Measurements from ENCODE around the gene SEMA3B. TPM values are rescaled to one million over a fixed set of nuclear protein-coding genes. Genes with fewer than 3 reads are reported as not detected.

Gene SEMA3B
- polyA plus RNA-seq, 3 donors = 0.56 TPM; not detected in 2

DNA sequence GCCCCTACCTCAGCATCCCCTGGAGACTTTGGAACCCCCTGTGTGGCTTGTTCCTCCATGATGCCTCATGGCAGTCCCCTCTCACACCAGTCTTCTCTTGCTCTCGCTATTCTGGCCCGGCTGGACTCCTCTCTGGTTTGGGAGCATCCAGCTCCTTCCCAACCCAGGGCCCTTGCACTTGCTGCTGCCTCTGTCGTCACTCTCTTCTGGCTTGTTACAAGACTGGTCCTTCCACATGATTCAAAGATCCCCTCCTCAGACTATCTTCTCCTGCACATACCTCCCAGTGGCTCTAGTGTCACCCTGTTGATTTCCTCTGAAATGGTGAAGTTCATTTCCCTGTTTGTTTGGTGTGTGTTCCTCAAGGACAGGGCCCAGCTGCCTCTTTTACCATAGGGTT lies 39.5 kb upstream of the SEMA3B start:
- Histone ChIP-seq H3K9ac (ENCODE audit: insufficient read depth, low read length, poor library complexity, severe bottlenecking) (peak overlapping the region; percentile 44), H3K27ac (ENCODE audit: low read depth in 1 of 2, low read length in 2 of 2) (peak overlapping the region; percentile 55 to 88), H2AFZ (ENCODE audit: insufficient read depth, low read depth, low read length, poor library complexity, severe bottlenecking) (peak overlapping the region; percentile 72), H3K27me3 (ENCODE audit: control insufficient read depth in 2 of 2, insufficient read depth in 2 of 2, low read length in 2 of 2) (peaks cover 0 to 8% of the 10 kb centered on the region in 2 donors), H3K4me3 (replicated peaks in 1 of 3; ENCODE audit: low read depth in 2 of 3, low read length in 3 of 3) (peak overlapping the region in 1 of 3 experiments; percentile 71), H3K36me3 (replicated peaks in 1 of 2; ENCODE audit: control insufficient read depth in 1 of 2, insufficient read depth in 2 of 2, low read length in 2 of 2) (no peaks in the 10 kb centered on the region), H3K4me2 (replicated peaks; ENCODE audit: extremely low read depth, low read length, poor library complexity, severe bottlenecking) (peak overlapping the region; percentile 78), H3K79me2 (ENCODE audit: insufficient read depth, low read length) (peaks cover 70% of the 10 kb centered on the region), H3K9me3 (replicated peaks in 1 of 2; ENCODE audit: control insufficient read depth in 1 of 2, insufficient read depth in 1 of 2, low read length in 2 of 2) (no peaks in the 10 kb centered on the region), H3K4me1 (ENCODE audit: control insufficient read depth in 1 of 2, insufficient read depth in 2 of 2, low read length in 2 of 2) (peaks cover 82 to 86% of the 10 kb centered on the region in 2 donors), H4K20me1 (ENCODE audit: insufficient read depth, low read length) (no peaks in the 10 kb centered on the region)
- WGBS (ENCODE audit: insufficient coverage) = 100% methylated on average over 2 of the region's 3 CpGs
- no peak overlapping the region for H3K4me3 Mint-ChIP-seq
- intact Hi-C loops (cut with micrococcal nuclease) = loop anchor here in 1 of 2 donors (10.0 kb wide), 1 partner anchor 1185 kb away; no protein-coding TSS in a partner anchor
- TF ChIP-seq, protein P1, sequence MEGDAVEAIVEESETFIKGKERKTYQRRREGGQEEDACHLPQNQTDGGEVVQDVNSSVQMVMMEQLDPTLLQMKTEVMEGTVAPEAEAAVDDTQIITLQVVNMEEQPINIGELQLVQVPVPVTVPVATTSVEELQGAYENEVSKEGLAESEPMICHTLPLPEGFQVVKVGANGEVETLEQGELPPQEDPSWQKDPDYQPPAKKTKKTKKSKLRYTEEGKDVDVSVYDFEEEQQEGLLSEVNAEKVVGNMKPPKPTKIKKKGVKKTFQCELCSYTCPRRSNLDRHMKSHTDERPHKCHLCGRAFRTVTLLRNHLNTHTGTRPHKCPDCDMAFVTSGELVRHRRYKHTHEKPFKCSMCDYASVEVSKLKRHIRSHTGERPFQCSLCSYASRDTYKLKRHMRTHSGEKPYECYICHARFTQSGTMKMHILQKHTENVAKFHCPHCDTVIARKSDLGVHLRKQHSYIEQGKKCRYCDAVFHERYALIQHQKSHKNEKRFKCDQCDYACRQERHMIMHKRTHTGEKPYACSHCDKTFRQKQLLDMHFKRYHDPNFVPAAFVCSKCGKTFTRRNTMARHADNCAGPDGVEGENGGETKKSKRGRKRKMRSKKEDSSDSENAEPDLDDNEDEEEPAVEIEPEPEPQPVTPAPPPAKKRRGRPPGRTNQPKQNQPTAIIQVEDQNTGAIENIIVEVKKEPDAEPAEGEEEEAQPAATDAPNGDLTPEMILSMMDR (IDR thresholded peaks at IDR 0.05) = no peak
- H3K9me3 Mint-ChIP-seq = peaks cover 0 to 2% (median 0%) of the 10 kb centered on the region in 7 donors
- H3K4me1 Mint-ChIP-seq = peaks cover 79% of the 10 kb centered on the region
- no peaks in the 10 kb centered on the region for H3K36me3 Mint-ChIP-seq
- peak overlapping the region; percentile 81 to 95 (median 93) for H3K27ac Mint-ChIP-seq
- no peak for DNase-seq
- H3K27me3 Mint-ChIP-seq (ENCODE audit: low read depth in 3 of 3) = peaks cover 14 to 21% (median 19%) of the 10 kb centered on the region in 3 donors

DNA sequence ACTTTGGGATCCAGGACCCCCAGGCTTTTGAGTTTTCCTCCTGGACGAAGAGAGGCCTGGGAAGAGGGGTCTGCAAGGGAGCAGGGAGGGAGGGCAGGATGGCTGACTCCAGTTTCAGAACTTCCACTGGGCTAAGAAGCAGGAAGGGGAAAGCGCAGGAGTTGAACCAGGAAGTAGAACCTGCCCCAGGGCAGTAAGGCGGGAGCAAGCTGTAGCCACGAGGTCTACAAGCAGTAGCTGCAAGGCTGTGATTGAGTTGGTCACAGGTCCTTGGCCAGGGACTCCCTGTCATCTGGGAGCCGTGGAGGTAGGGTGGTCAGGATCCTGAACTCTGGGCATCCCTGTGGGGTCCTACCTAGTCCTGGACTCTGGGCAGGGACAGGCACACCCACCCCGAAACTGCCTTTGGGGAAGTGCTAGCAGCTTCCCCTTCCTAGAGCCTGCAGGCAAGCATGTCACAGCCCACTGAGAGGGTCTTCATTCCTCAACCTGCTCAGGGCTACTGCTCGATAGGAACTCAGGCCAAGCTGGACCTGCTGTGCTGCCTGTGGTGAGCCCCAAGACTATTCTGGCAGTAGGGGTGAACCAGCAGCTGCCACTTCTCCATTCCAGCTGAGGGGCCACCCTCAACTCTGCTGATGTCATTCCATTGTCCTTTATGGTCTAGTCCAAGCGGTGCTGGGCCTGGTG lies 38.7 kb upstream of the SEMA3B start:
- peak in 2 of 3 donors; percentile 61 to 63 for DNase-seq
- H4K20me1 ChIP-seq (ENCODE audit: insufficient read depth, low read length) = no peaks in the 10 kb centered on the region
- Mint-ChIP-seq H3K36me3 (no peaks in the 10 kb centered on the region), H3K4me1 (peaks cover 86% of the 10 kb centered on the region), H3K27me3 (ENCODE audit: low read depth in 3 of 3) (peaks cover 12 to 15% (median 14%) of the 10 kb centered on the region in 3 donors), H3K9me3 (peaks cover 0 to 2% (median 0%) of the 10 kb centered on the region in 7 donors), H3K27ac (peak overlapping the region; percentile 81 to 95 (median 93)), H3K4me3 (peak overlapping the region; percentile 51 to 78)
- no peaks in the 10 kb centered on the region for H3K9me3 ChIP-seq (replicated peaks in 1 of 2; ENCODE audit: control insufficient read depth in 1 of 2, insufficient read depth in 1 of 2, low read length in 2 of 2)
- peak overlapping the region; percentile 55 to 88 for H3K27ac ChIP-seq (ENCODE audit: low read depth in 1 of 2, low read length in 2 of 2)
- intact Hi-C loops (cut with micrococcal nuclease) = no loop called here
- peak overlapping the region; percentile 44 for H3K9ac ChIP-seq (ENCODE audit: insufficient read depth, low read length, poor library complexity, severe bottlenecking)
- TF ChIP-seq, protein P1 (IDR thresholded peaks at IDR 0.05) = no peak
- H2AFZ ChIP-seq (ENCODE audit: insufficient read depth, low read depth, low read length, poor library complexity, severe bottlenecking) = peak overlapping the region; percentile 72
- H3K4me1 ChIP-seq (ENCODE audit: control insufficient read depth in 1 of 2, insufficient read depth in 2 of 2, low read length in 2 of 2) = peaks cover 90 to 94% of the 10 kb centered on the region in 2 donors
- H3K27me3 ChIP-seq (ENCODE audit: control insufficient read depth in 2 of 2, insufficient read depth in 2 of 2, low read length in 2 of 2) = peaks cover 0 to 8% of the 10 kb centered on the region in 2 donors
- 23% methylated on average over 6 of the region's 8 CpGs for WGBS (ENCODE audit: insufficient coverage)
- H3K36me3 ChIP-seq (replicated peaks in 1 of 2; ENCODE audit: control insufficient read depth in 1 of 2, insufficient read depth in 2 of 2, low read length in 2 of 2) = no peaks in the 10 kb centered on the region
- H3K4me2 ChIP-seq (replicated peaks; ENCODE audit: extremely low read depth, low read length, poor library complexity, severe bottlenecking) = peak overlapping the region; percentile 78
- H3K79me2 ChIP-seq (ENCODE audit: insufficient read depth, low read length) = peaks cover 77% of the 10 kb centered on the region
- peak overlapping the region in 2 of 3 experiments; percentile 12 to 71 for H3K4me3 ChIP-seq (replicated peaks in 1 of 3; ENCODE audit: low read depth in 2 of 3, low read length in 3 of 3)

Measured in CD14-positive monocyte (primary cell).